Neural progenitor cell (in vitro differentiated cells): ENCODE measurements around the gene PARVG.

Experiments used
- EZH2 ChIP-seq: fragments of 200-600 bp; sonication (generic); IDR thresholded peaks from 2 replicates; pipeline ENCODE4 v1.6.1; 2017; ENCODE audit warnings: antibody characterized with exemption, mild to moderate bottlenecking, moderate library complexity
- TF ChIP-seq, protein P1 (sequence below): fragments of 200-600 bp; sonication (generic); IDR thresholded peaks from 2 replicates; pipeline ENCODE4 v1.5.1; 2017; ENCODE audit warnings: antibody characterized with exemption, mild to moderate bottlenecking

DNA sequence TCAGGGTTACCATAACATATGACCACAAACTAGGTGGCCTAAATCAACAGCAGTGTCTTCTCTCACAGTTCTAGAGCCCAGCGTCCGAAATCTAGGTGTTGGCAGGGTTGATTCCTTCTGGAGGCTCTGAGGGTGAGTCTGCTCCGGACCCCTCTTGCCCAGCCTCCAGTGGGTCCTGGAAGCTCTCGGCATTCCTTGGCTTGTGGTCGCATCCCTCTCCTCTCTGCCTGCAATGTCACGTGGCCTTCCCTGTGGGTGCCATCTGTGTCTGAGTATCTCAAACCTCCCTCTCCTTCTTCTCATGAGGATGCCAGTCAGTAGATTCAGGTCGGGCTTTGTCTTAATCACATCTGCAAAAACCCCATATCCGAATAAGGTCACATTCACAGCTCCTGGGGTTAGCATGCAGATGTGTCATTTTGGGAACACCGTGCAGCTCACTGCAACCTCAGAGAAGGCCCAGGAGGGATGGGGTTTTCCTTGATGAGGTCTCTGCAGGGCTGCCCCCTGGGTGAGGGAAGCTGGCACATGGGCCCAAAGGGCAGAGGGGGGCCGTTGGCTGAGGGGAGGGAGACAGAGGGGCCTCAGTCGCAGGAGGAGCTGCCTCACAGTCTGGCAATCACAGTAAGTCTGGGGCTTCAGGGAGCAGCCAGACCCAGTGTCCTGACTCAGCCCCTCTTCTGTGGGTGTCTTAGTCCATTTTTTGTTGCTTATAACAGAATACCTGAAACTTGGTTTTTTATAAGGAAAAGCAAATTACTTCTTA lies 41.2 kb downstream of the PARVG start:
- no peak for TF ChIP-seq EZH2
- TF ChIP-seq, protein P1, sequence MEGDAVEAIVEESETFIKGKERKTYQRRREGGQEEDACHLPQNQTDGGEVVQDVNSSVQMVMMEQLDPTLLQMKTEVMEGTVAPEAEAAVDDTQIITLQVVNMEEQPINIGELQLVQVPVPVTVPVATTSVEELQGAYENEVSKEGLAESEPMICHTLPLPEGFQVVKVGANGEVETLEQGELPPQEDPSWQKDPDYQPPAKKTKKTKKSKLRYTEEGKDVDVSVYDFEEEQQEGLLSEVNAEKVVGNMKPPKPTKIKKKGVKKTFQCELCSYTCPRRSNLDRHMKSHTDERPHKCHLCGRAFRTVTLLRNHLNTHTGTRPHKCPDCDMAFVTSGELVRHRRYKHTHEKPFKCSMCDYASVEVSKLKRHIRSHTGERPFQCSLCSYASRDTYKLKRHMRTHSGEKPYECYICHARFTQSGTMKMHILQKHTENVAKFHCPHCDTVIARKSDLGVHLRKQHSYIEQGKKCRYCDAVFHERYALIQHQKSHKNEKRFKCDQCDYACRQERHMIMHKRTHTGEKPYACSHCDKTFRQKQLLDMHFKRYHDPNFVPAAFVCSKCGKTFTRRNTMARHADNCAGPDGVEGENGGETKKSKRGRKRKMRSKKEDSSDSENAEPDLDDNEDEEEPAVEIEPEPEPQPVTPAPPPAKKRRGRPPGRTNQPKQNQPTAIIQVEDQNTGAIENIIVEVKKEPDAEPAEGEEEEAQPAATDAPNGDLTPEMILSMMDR: no peak
